Esophagus muscularis mucosa (tissue), 4 donors: ENCODE measurements around the gene KCMF1.

Experiments used
- EP300 ChIP-seq: sonication (generic); formaldehyde crosslinking; IDR thresholded peaks from one replicate; pipeline ENCODE4 v1.6.1; 2017; ENCODE audit warnings: antibody characterized with exemption
- POLR2AphosphoS5 ChIP-seq, 2 donors: sonication (generic); formaldehyde crosslinking; IDR thresholded peaks; one replicate each; pipeline ENCODE4 v1.6.1; 2017; ENCODE audit warnings: antibody characterized with exemption in 2 of 2
- TF ChIP-seq, protein P1 (sequence below), 3 experiments: fragments of 200-600 bp in 2 of 3; fragments of 450-650 bp in 1 of 3; sonication (generic) in 2 of 3; IDR thresholded peaks; one replicate each; pipeline ENCODE4 v1.5.1; 2017 to 2019; ENCODE audit warnings: antibody characterized with exemption in 3 of 3, mild to moderate bottlenecking in 2 of 3, moderate library complexity in 1 of 3

DNA sequence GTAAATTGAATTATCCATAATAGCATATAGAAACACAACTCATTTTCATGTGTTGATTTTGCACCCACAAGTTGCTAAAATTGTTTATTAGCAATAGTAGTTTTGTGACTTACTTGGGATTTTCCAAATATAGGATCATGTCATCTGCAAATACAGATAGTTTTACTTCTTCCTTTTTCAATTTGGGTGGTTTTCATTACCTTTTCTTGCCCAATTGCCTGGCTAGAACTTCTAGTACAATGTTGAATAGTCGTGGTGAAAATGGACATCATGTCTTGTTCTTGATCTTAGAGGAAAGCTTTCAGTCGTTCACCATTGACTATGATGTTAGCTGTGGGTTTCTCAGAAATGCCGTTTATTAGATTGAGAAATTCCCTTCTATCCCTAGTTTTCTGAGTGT lies 102.1 kb downstream of the KCMF1 start:
- TF ChIP-seq EP300 = no peak
- TF ChIP-seq, protein P1, sequence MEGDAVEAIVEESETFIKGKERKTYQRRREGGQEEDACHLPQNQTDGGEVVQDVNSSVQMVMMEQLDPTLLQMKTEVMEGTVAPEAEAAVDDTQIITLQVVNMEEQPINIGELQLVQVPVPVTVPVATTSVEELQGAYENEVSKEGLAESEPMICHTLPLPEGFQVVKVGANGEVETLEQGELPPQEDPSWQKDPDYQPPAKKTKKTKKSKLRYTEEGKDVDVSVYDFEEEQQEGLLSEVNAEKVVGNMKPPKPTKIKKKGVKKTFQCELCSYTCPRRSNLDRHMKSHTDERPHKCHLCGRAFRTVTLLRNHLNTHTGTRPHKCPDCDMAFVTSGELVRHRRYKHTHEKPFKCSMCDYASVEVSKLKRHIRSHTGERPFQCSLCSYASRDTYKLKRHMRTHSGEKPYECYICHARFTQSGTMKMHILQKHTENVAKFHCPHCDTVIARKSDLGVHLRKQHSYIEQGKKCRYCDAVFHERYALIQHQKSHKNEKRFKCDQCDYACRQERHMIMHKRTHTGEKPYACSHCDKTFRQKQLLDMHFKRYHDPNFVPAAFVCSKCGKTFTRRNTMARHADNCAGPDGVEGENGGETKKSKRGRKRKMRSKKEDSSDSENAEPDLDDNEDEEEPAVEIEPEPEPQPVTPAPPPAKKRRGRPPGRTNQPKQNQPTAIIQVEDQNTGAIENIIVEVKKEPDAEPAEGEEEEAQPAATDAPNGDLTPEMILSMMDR (IDR thresholded peaks at IDR 0.05) = no peak
- no peak for TF ChIP-seq POLR2AphosphoS5 (IDR thresholded peaks at IDR 0.05)
